A549 (cell line): ENCODE measurements around the gene SLC22A23.

Source experiments
- CBX8 ChIP-seq: fragments of 200-600 bp; sonication (generic); IDR thresholded peaks from 2 replicates; pipeline ENCODE4 v1.6.1; 2016
- CTCF ChIP-seq: fragments of >200 bp; sonication (Bioruptor Twin); formaldehyde crosslinking; IDR thresholded peaks from 3 replicates; pipeline ENCODE4 v1.5.1; 2016
- EHMT2 ChIP-seq: fragments of 200-600 bp; sonication (generic); IDR thresholded peaks from 2 replicates; pipeline ENCODE4 v1.6.1; 2016; ENCODE audit warnings: antibody characterized with exemption, low read depth, mild to moderate bottlenecking, moderate library complexity
- MAFK ChIP-seq: fragments of 450-650 bp; IDR thresholded peaks from 2 replicates; pipeline ENCODE4 v1.6.1; 2014; ENCODE audit not compliant: partially characterized antibody
- MAX ChIP-seq: IDR thresholded peaks from 2 replicates; pipeline ENCODE4 v1.6.1; 2012
- POLR2A ChIP-seq: IDR thresholded peaks from 2 replicates; pipeline ENCODE4 v1.6.1; 2012; ENCODE audit warnings: mild to moderate bottlenecking, low read length
- RCOR1 ChIP-seq: fragments of 150-350 bp; IDR thresholded peaks from 2 replicates; pipeline ENCODE4 v1.6.1; 2014; ENCODE audit warnings: antibody characterized with exemption, low read length, low read depth
- TFCP2L1 ChIP-seq: fragments of 250-450 bp; sonication (Bioruptor Pico); IDR thresholded peaks from 2 replicates; pipeline ENCODE4 v1.5.0; 2021; ENCODE audit warnings: mild to moderate bottlenecking
- ZNF302 ChIP-seq: fragments of 250-450 bp; sonication (Bioruptor Pico); IDR thresholded peaks from 2 replicates; pipeline ENCODE4 v1.9.0; 2021; ENCODE audit warnings: inconsistent platforms, mild to moderate bottlenecking, moderate library complexity

GRCh38 chr6:3428247-3428646 lies 28.6 kb downstream of the SLC22A23 start:
- no peak for TF ChIP-seq CTCF
- TF ChIP-seq ZNF302 (CRISPR knock-in tag), result no peak
- no peak for TF ChIP-seq MAX
- no peak for TF ChIP-seq CBX8
- no peak for TF ChIP-seq RCOR1
- no peak for TF ChIP-seq TFCP2L1 (CRISPR knock-in tag)
- TF ChIP-seq POLR2A, result no peak
- TF ChIP-seq MAFK, result no peak
- TF ChIP-seq EHMT2, result no peak
